CD8-positive, alpha-beta memory T cell (primary cell): ENCODE data around the gene CORIN. TPM values are rescaled to one million over a fixed set of nuclear protein-coding genes. Genes with fewer than 3 reads are reported as not detected.
A peak's percentile ranks its signal among the peaks of the same experiment; 100 is the strongest.

Experiments
- CTCF ChIA-PET: fragments of 350-600 bp; sonication (Branson Sonifier 250); formaldehyde crosslinking; loops from one replicate; lab custom pipeline; 2021; ENCODE audit warnings: antibody characterized with exemption; lab: Charles Lee
- POLR2A ChIA-PET: fragments of 350-600 bp; sonication (Branson Sonifier 250); formaldehyde crosslinking; loops from one replicate; lab custom pipeline; 2021; ENCODE audit warnings: antibody characterized with exemption; lab: Charles Lee
- DNase-seq, 5 donors: peaks; one replicate each; pipeline versions ENCODE4 v3.0.0 to v3.0.0-alpha.2; 2020 to 2022; ENCODE audit warnings: mixed read lengths in 1 of 5
- H3K27ac ChIP-seq: one replicate; pipeline ENCODE4 v1.7.0; 2013; ENCODE audit warnings: low read depth, mild to moderate bottlenecking, low read length, moderate library complexity
- H3K27me3 ChIP-seq: 2 replicates; pipeline ENCODE4 v1.7.0; 2013; ENCODE audit warnings: low read length, mild to moderate bottlenecking; ENCODE audit not compliant: insufficient read depth, poor library complexity, severe bottlenecking
- H3K36me3 ChIP-seq: 2 replicates; pipeline ENCODE4 v1.7.0; 2013; ENCODE audit warnings: mild to moderate bottlenecking, low read length, moderate library complexity; ENCODE audit not compliant: insufficient read depth
- H3K4me1 ChIP-seq: 2 replicates; pipeline ENCODE4 v1.7.0; 2013; ENCODE audit warnings: mild to moderate bottlenecking, low read length, moderate library complexity; ENCODE audit not compliant: insufficient read depth
- H3K4me3 ChIP-seq: 2 replicates; pipeline ENCODE4 v1.7.0; 2013; ENCODE audit warnings: mild to moderate bottlenecking, low read length
- H3K9me3 ChIP-seq: 2 replicates; pipeline ENCODE4 v1.7.0; 2013; ENCODE audit warnings: mild to moderate bottlenecking, low read length
- H3K27ac Mint-ChIP-seq, 8 donors: one replicate each; pipeline ENCODE4 v1.8.0; 2020 to 2021; ENCODE audit warnings: mixed read lengths in 8 of 8, mild to moderate bottlenecking in 6 of 8, inconsistent platforms in 3 of 8, moderate library complexity in 3 of 8
- H3K27me3 Mint-ChIP-seq, 2 donors: one replicate each; pipeline ENCODE4 v1.8.0; 2020 to 2021; ENCODE audit warnings: mixed read lengths in 2 of 2, mild to moderate bottlenecking in 1 of 2, moderate library complexity in 1 of 2
- H3K36me3 Mint-ChIP-seq, 3 donors: one replicate each; pipeline ENCODE4 v1.8.0; 2020 to 2021; ENCODE audit warnings: mixed read lengths in 3 of 3, inconsistent platforms in 1 of 3, mild to moderate bottlenecking in 1 of 3
- H3K4me1 Mint-ChIP-seq, 3 donors: one replicate each; pipeline ENCODE4 v1.8.0; 2020 to 2021; ENCODE audit warnings: mixed read lengths in 3 of 3, inconsistent platforms in 1 of 3, mild to moderate bottlenecking in 1 of 3
- H3K4me3 Mint-ChIP-seq, 7 donors: one replicate each; pipeline ENCODE4 v1.8.0; 2020 to 2021; ENCODE audit warnings: mixed read lengths in 7 of 7, mild to moderate bottlenecking in 6 of 7, moderate library complexity in 4 of 7, inconsistent platforms in 2 of 7
- H3K9me3 Mint-ChIP-seq, 5 donors: one replicate each; pipeline ENCODE4 v1.8.0; 2020 to 2022; ENCODE audit warnings: mixed read lengths in 5 of 5, mild to moderate bottlenecking in 3 of 5, moderate library complexity in 2 of 5, inconsistent platforms in 1 of 5
- polyA plus RNA-seq: library from polyadenylated mRNA; unstranded; fragments of 300-500 nt; fragmentation: Illumina TruSeq; gene quantifications from one replicate; pipeline ENCODE4 v1.2.3, GENCODE V29; 2021
- total RNA-seq, 2 experiments: library from RNA; stranded (reverse); gene quantifications; one replicate each; pipeline ENCODE4 v1.2.3, GENCODE V29; 2021

The CORIN gene
- total and polyA plus RNA-seq, 3 experiments from 2014 or later, result 0.04 to 0.11 (median 0.06) TPM

GRCh38 chr4:47654972-47655693 lies 182.7 kb downstream of the CORIN start:
- H3K4me3 Mint-ChIP-seq, result no peak overlapping the region
- H3K4me1 Mint-ChIP-seq, result no peaks in the 10 kb centered on the region
- no peaks in the 10 kb centered on the region for H3K36me3 Mint-ChIP-seq
- H3K27me3 Mint-ChIP-seq, result peaks cover 0 to 3% of the 10 kb centered on the region in 2 donors
- Histone ChIP-seq H3K4me3 (no peak overlapping the region), H3K27ac (no peak overlapping the region), H3K9me3 (no peaks in the 10 kb centered on the region), H3K27me3 (no peaks in the 10 kb centered on the region), H3K36me3 (no peaks in the 10 kb centered on the region), H3K4me1 (no peaks in the 10 kb centered on the region)
- no peak for DNase-seq
- POLR2A ChIA-PET, result no interaction called here
- no peaks in the 10 kb centered on the region for H3K9me3 Mint-ChIP-seq
- H3K27ac Mint-ChIP-seq, result peak overlapping the region in 1 of 8 donors; percentile 48
- CTCF ChIA-PET, result no interaction called here

GRCh38 chr4:47652092-47652491 lies 185.8 kb downstream of the CORIN start:
- ChIA-PET CTCF (no interaction called here), POLR2A (no interaction called here)
- no peak for DNase-seq
- no peaks in the 10 kb centered on the region for H3K36me3 ChIP-seq
- Mint-ChIP-seq H3K4me3 (no peak overlapping the region), H3K27me3 (peaks cover 7 to 17% of the 10 kb centered on the region in 2 donors), H3K9me3 (no peaks in the 10 kb centered on the region), H3K4me1 (no peaks in the 10 kb centered on the region), H3K36me3 (no peaks in the 10 kb centered on the region), H3K27ac (no peak overlapping the region)
- H3K4me1 ChIP-seq, result no peaks in the 10 kb centered on the region
- no peak overlapping the region for H3K4me3 ChIP-seq
- H3K27me3 ChIP-seq, result no peaks in the 10 kb centered on the region
- no peaks in the 10 kb centered on the region for H3K9me3 ChIP-seq
- no peak overlapping the region for H3K27ac ChIP-seq

GRCh38 chr4:47651231-47651630 lies 186.6 kb downstream of the CORIN start:
- no peak for DNase-seq
- Mint-ChIP-seq H3K27ac (no peak overlapping the region), H3K4me1 (no peaks in the 10 kb centered on the region), H3K4me3 (no peak overlapping the region), H3K9me3 (no peaks in the 10 kb centered on the region), H3K27me3 (peaks cover 7 to 17% of the 10 kb centered on the region in 2 donors), H3K36me3 (no peaks in the 10 kb centered on the region)
- no peaks in the 10 kb centered on the region for H3K36me3 ChIP-seq
- no peaks in the 10 kb centered on the region for H3K27me3 ChIP-seq
- H3K9me3 ChIP-seq, result no peaks in the 10 kb centered on the region
- H3K4me1 ChIP-seq, result no peaks in the 10 kb centered on the region
- H3K27ac ChIP-seq, result no peak overlapping the region
- ChIA-PET POLR2A (no interaction called here), CTCF (no interaction called here)
- no peak overlapping the region for H3K4me3 ChIP-seq

- Histone ChIP-seq H3K4me1 (no peaks in the 10 kb centered on the region), H3K27ac (no peak overlapping the region), H3K36me3 (no peaks in the 10 kb centered on the region), H3K9me3 (no peaks in the 10 kb centered on the region), H3K4me3 (no peak overlapping the region), H3K27me3 (no peaks in the 10 kb centered on the region)
- Mint-ChIP-seq H3K27me3 (peaks cover 7 to 17% of the 10 kb centered on the region in 2 donors), H3K27ac (no peak overlapping the region), H3K4me1 (no peaks in the 10 kb centered on the region), H3K9me3 (no peaks in the 10 kb centered on the region), H3K36me3 (no peaks in the 10 kb centered on the region), H3K4me3 (no peak overlapping the region)
- CTCF ChIA-PET, result no interaction called here
- POLR2A ChIA-PET, result no interaction called here
- DNase-seq, result no peak
Measured at GRCh38 chr4:47650584-47651130, 187.2 kb downstream of the CORIN start.

GRCh38 chr4:47647544-47647943 lies 190.3 kb downstream of the CORIN start:
- Histone ChIP-seq H3K36me3 (no peaks in the 10 kb centered on the region), H3K27me3 (no peaks in the 10 kb centered on the region), H3K9me3 (no peaks in the 10 kb centered on the region), H3K4me3 (no peak overlapping the region), H3K27ac (no peak overlapping the region), H3K4me1 (no peaks in the 10 kb centered on the region)
- Mint-ChIP-seq H3K27ac (no peak overlapping the region), H3K9me3 (no peaks in the 10 kb centered on the region), H3K36me3 (no peaks in the 10 kb centered on the region), H3K4me1 (no peaks in the 10 kb centered on the region), H3K4me3 (no peak overlapping the region), H3K27me3 (peaks cover 9 to 27% of the 10 kb centered on the region in 2 donors)
- ChIA-PET CTCF (no interaction called here), POLR2A (no interaction called here)
- DNase-seq, result no peak

GRCh38 chr4:47647029-47647428 lies 190.8 kb downstream of the CORIN start:
- no peaks in the 10 kb centered on the region for H3K36me3 Mint-ChIP-seq
- CTCF ChIA-PET, result no interaction called here
- peaks cover 9 to 31% of the 10 kb centered on the region in 2 donors for H3K27me3 Mint-ChIP-seq
- no peaks in the 10 kb centered on the region for H3K4me1 Mint-ChIP-seq
- H3K9me3 Mint-ChIP-seq, result no peaks in the 10 kb centered on the region
- H3K36me3 ChIP-seq, result no peaks in the 10 kb centered on the region
- DNase-seq, result no peak
- no peak overlapping the region for H3K27ac ChIP-seq
- POLR2A ChIA-PET, result no interaction called here
- no peak overlapping the region for H3K4me3 Mint-ChIP-seq
- H3K9me3 ChIP-seq, result no peaks in the 10 kb centered on the region
- H3K27me3 ChIP-seq, result no peaks in the 10 kb centered on the region
- no peaks in the 10 kb centered on the region for H3K4me1 ChIP-seq
- no peak overlapping the region for H3K27ac Mint-ChIP-seq
- H3K4me3 ChIP-seq, result no peak overlapping the region

GRCh38 chr4:47646372-47646771 lies 191.5 kb downstream of the CORIN start:
- ChIA-PET POLR2A (no interaction called here), CTCF (no interaction called here)
- DNase-seq, result no peak
- Mint-ChIP-seq H3K4me3 (no peak overlapping the region), H3K27me3 (peaks cover 11 to 34% of the 10 kb centered on the region in 2 donors), H3K4me1 (no peaks in the 10 kb centered on the region), H3K27ac (no peak overlapping the region), H3K9me3 (no peaks in the 10 kb centered on the region), H3K36me3 (no peaks in the 10 kb centered on the region)
- H3K36me3 ChIP-seq, result no peaks in the 10 kb centered on the region
- no peaks in the 10 kb centered on the region for H3K9me3 ChIP-seq
- no peak overlapping the region for H3K27ac ChIP-seq
- H3K27me3 ChIP-seq, result no peaks in the 10 kb centered on the region
- H3K4me1 ChIP-seq, result no peaks in the 10 kb centered on the region
- H3K4me3 ChIP-seq, result no peak overlapping the region

- H3K36me3 ChIP-seq, result no peaks in the 10 kb centered on the region
- ChIA-PET POLR2A (no interaction called here), CTCF (no interaction called here)
- no peaks in the 10 kb centered on the region for H3K27me3 ChIP-seq
- no peak overlapping the region for H3K27ac Mint-ChIP-seq
- H3K9me3 ChIP-seq, result no peaks in the 10 kb centered on the region
- no peaks in the 10 kb centered on the region for H3K4me1 ChIP-seq
- no peaks in the 10 kb centered on the region for H3K4me1 Mint-ChIP-seq
- no peak overlapping the region for H3K4me3 Mint-ChIP-seq
- H3K4me3 ChIP-seq, result no peak overlapping the region
- no peak overlapping the region for H3K27ac ChIP-seq
- no peaks in the 10 kb centered on the region for H3K36me3 Mint-ChIP-seq
- no peak for DNase-seq
- H3K9me3 Mint-ChIP-seq, result no peaks in the 10 kb centered on the region
- H3K27me3 Mint-ChIP-seq, result peaks cover 8 to 34% of the 10 kb centered on the region in 2 donors
Measured at GRCh38 chr4:47643845-47644244, 194.0 kb downstream of the CORIN start.
